Lower leg skin (tissue), 3 donors: ENCODE data around the gene ARHGAP9.
"Not testable (repeated sequence)": the region's sequence is repeated elsewhere in the genome, so short reads cannot be mapped to it uniquely, and the experiment has no call there.

Source experiments
- CTCF ChIP-seq, 3 donors: fragments of 450-650 bp; IDR thresholded peaks; one replicate each; pipeline ENCODE4 v1.5.1; 2016; ENCODE audit warnings: antibody characterized with exemption in 3 of 3, mild to moderate bottlenecking in 3 of 3, moderate library complexity in 2 of 3
- POLR2A ChIP-seq, 2 donors: fragments of 450-650 bp; IDR thresholded peaks; one replicate each; pipeline ENCODE4 v1.6.1; 2016 to 2017; ENCODE audit warnings: antibody characterized with exemption in 2 of 2, mild to moderate bottlenecking in 1 of 2, moderate library complexity in 1 of 2

- not testable (repeated sequence) for TF ChIP-seq CTCF, POLR2A (IDR thresholded peaks at IDR 0.05)
These were observed 28.1 kb upstream of the ARHGAP9 start for GRCh38 chr12:57507796-57508195.
